ENCODE measurements around the gene MARCKSL1. TPM values are rescaled to one million over a fixed set of nuclear protein-coding genes. Genes with fewer than 3 reads are reported as not detected.

MARCKSL1 gene
- total and polyA plus RNA-seq, 4 donors, result 28.4 to 78.4 (median 39.5) TPM

DNA sequence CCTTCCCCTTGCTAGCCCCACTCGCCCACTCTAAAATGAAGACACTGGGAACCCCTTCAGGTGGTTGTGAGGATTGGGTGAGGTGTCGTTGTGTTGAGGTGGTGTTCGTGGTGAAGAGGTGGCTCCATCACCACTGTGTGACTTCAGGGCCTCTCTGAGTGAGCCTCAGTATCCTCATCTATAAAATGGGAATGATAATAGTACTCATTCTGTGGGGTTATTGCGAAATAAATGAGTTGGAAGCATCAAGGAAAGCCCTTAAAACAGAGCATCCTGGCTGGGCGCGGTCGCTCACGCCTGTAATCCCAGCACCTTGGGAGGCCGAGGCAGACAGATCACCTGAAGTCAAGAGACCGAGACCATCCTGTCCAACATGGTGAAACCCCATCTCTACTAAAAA is 6.7 kb upstream of the MARCKSL1 start:
- H3K36me3 ChIP-seq (ENCODE audit: control insufficient read depth in 4 of 4, insufficient read depth in 4 of 4, low read length in 4 of 4), result no peaks in the 10 kb centered on the region
- no peak overlapping the region for H3K4me3 ChIP-seq
- DNase-seq, result no peak
- WGBS, 2 donors, result 92 to 95% methylated on average over 10 of the region's 10 CpGs
- no peaks in the 10 kb centered on the region for H3K9me3 ChIP-seq (ENCODE audit: control insufficient read depth in 4 of 4, insufficient read depth in 3 of 4, low read length in 3 of 4)
- TF ChIP-seq, protein P1, sequence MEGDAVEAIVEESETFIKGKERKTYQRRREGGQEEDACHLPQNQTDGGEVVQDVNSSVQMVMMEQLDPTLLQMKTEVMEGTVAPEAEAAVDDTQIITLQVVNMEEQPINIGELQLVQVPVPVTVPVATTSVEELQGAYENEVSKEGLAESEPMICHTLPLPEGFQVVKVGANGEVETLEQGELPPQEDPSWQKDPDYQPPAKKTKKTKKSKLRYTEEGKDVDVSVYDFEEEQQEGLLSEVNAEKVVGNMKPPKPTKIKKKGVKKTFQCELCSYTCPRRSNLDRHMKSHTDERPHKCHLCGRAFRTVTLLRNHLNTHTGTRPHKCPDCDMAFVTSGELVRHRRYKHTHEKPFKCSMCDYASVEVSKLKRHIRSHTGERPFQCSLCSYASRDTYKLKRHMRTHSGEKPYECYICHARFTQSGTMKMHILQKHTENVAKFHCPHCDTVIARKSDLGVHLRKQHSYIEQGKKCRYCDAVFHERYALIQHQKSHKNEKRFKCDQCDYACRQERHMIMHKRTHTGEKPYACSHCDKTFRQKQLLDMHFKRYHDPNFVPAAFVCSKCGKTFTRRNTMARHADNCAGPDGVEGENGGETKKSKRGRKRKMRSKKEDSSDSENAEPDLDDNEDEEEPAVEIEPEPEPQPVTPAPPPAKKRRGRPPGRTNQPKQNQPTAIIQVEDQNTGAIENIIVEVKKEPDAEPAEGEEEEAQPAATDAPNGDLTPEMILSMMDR (IDR thresholded peaks at IDR 0.05; ENCODE audit: control extremely low read depth, extremely low read depth), result no peak
- H3K27ac ChIP-seq (ENCODE audit: low read depth in 1 of 2, low read length in 1 of 2), result no peak overlapping the region
- no peak overlapping the region for H3K9ac ChIP-seq (ENCODE audit: insufficient read depth in 1 of 2, low read length in 2 of 2)
- H3K4me1 ChIP-seq (ENCODE audit: control insufficient read depth in 5 of 5, insufficient read depth in 5 of 5, low read length in 5 of 5), result peaks cover 0 to 22% (median 5%) of the 10 kb centered on the region in 5 donors
- ATAC-seq (ENCODE audit: insufficient read depth, low FRiP score), result no peak
- no peaks in the 10 kb centered on the region for H3K27me3 ChIP-seq (ENCODE audit: control insufficient read depth in 3 of 3, insufficient read depth in 3 of 3, low read length in 2 of 3)

DNA sequence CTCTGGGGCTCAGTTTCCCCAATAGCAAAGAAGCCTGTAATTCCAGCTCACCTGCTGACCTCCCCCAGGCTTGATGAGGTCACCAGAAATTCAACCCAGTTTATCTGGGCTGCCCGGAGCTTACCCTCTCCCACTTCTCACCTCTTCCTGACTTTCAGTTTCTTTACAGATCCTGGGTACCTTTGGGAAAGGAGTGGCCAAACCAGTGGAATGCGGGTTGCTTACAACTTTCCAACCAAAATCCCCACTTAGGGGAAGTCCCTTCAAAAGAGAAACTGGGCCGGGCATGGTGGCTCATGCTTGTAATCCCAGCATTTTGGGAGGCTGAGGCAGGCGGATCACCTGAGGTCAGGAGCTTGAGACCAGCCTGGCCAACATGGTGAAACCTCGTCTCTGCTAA is 5.9 kb upstream of the MARCKSL1 start:
- Histone ChIP-seq H3K9ac (ENCODE audit: insufficient read depth in 1 of 2, low read length in 2 of 2) (no peak overlapping the region), H3K27me3 (ENCODE audit: control insufficient read depth in 3 of 3, insufficient read depth in 3 of 3, low read length in 2 of 3) (no peaks in the 10 kb centered on the region), H3K27ac (ENCODE audit: low read depth in 1 of 2, low read length in 1 of 2) (no peak overlapping the region), H3K36me3 (ENCODE audit: control insufficient read depth in 4 of 4, insufficient read depth in 4 of 4, low read length in 4 of 4) (no peaks in the 10 kb centered on the region), H3K9me3 (ENCODE audit: control insufficient read depth in 4 of 4, insufficient read depth in 3 of 4, low read length in 3 of 4) (no peaks in the 10 kb centered on the region), H3K4me3 (no peak overlapping the region), H3K4me1 (ENCODE audit: control insufficient read depth in 5 of 5, insufficient read depth in 5 of 5, low read length in 5 of 5) (peaks cover 0 to 22% (median 10%) of the 10 kb centered on the region in 5 donors)
- 55 to 72% methylated on average over 5 of the region's 5 CpGs for WGBS, 2 donors
- DNase-seq (no peak), ATAC-seq (ENCODE audit: insufficient read depth, low FRiP score) (no peak)
- TF ChIP-seq, protein P1 (IDR thresholded peaks at IDR 0.05; ENCODE audit: control extremely low read depth, extremely low read depth), result no peak

DNA sequence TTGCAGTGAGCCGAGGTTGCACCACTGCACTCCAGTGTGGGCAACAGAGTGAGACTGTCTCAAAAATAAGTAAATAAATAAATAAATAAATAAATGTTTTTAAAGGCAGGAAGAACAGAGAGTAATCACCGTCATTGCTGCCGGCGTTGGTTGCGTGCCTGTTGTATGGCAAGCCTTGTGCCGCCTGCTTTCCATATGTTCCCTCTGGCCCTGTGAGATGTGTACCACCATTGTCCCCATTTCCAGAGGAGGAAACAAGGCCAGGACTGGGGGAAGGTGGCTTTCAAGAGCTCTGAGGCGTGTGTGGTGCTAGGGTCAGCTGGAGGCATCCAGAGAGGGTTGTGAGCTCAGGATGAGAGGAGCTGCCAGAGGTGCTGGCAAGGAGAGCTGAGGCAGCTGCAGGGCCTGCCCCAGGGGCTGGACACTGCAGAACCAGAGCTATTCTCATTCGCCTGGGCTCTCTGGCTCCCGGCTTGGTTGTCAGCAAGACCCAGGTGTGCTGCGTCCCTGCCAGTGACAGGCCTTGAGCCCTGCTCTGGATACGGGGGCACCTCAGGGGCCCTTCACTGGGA is 5.2 kb upstream of the MARCKSL1 start:
- no peaks in the 10 kb centered on the region for H3K27me3 ChIP-seq (ENCODE audit: control insufficient read depth in 3 of 3, insufficient read depth in 3 of 3, low read length in 2 of 3)
- H3K9ac ChIP-seq (ENCODE audit: insufficient read depth in 1 of 2, low read length in 2 of 2), result no peak overlapping the region
- DNase-seq (no peak), ATAC-seq (ENCODE audit: insufficient read depth, low FRiP score) (no peak)
- peaks cover 0 to 28% (median 16%) of the 10 kb centered on the region in 5 donors for H3K4me1 ChIP-seq (ENCODE audit: control insufficient read depth in 5 of 5, insufficient read depth in 5 of 5, low read length in 5 of 5)
- TF ChIP-seq, protein P1 (IDR thresholded peaks at IDR 0.05; ENCODE audit: control extremely low read depth, extremely low read depth), result no peak
- no peak overlapping the region for H3K4me3 ChIP-seq
- WGBS, 2 donors, result 93% methylated on average over 11 of the region's 11 CpGs
- H3K27ac ChIP-seq (ENCODE audit: low read depth in 1 of 2, low read length in 1 of 2), result no peak overlapping the region
- H3K36me3 ChIP-seq (ENCODE audit: control insufficient read depth in 4 of 4, insufficient read depth in 4 of 4, low read length in 4 of 4), result no peaks in the 10 kb centered on the region
- no peaks in the 10 kb centered on the region for H3K9me3 ChIP-seq (ENCODE audit: control insufficient read depth in 4 of 4, insufficient read depth in 3 of 4, low read length in 3 of 4)

Measured in lung (tissue), 12 donors.